DND-41 (cell line): ENCODE measurements around the gene CTBP2.

ENCODE experiments used
- ATAC-seq: fragments of 200-7000 bp; cut with Tn5 transposase; 3 replicates; pipeline ENCODE4 v1.9.1; 2021; ENCODE audit warnings: low read depth; ENCODE audit not compliant: insufficient read depth
- DNase-seq: peaks from one replicate; pipeline ENCODE4 v3.0.0-alpha.2; 2020
- H2AFZ ChIP-seq: 2 replicates; pipeline ENCODE4 v1.6.0; 2012; ENCODE audit warnings: low read depth, low read length
- H3K27ac ChIP-seq: 2 replicates; pipeline ENCODE4 v1.5.1; 2012; ENCODE audit warnings: low read length, inconsistent platforms
- H3K27me3 ChIP-seq: fragments of 200-600 bp; sonication (generic); 2 replicates; pipeline ENCODE4 v1.6.0; 2012; ENCODE audit warnings: low read length, mild to moderate bottlenecking, inconsistent platforms; ENCODE audit not compliant: insufficient read depth, poor library complexity
- H3K36me3 ChIP-seq: 2 replicates; pipeline ENCODE4 v1.5.1; 2012; ENCODE audit warnings: low read length, inconsistent platforms; ENCODE audit not compliant: insufficient read depth
- H3K4me1 ChIP-seq: 2 replicates; pipeline ENCODE4 v1.5.1; 2012; ENCODE audit warnings: mild to moderate bottlenecking, low read length; ENCODE audit not compliant: insufficient read depth
- H3K4me2 ChIP-seq: 2 replicates; pipeline ENCODE4 v1.6.0; 2012; ENCODE audit warnings: mild to moderate bottlenecking, moderate library complexity, low read length, inconsistent platforms; ENCODE audit not compliant: insufficient read depth
- H3K4me3 ChIP-seq, 2 experiments: fragments of 200-600 bp in 1 of 2; shearing (Covaris generic) in 1 of 2; 2 replicates each; pipeline ENCODE4 v1.5.1; 2012 to 2016; ENCODE audit warnings: inconsistent platforms in 2 of 2, low read length in 2 of 2, mild to moderate bottlenecking in 2 of 2, low read depth in 1 of 2, moderate library complexity in 1 of 2
- H3K79me2 ChIP-seq: 2 replicates; pipeline ENCODE4 v1.6.0; 2012; ENCODE audit warnings: low read length, inconsistent platforms; ENCODE audit not compliant: insufficient read depth
- H3K9ac ChIP-seq: 2 replicates; pipeline ENCODE4 v1.6.0; 2012; ENCODE audit warnings: low read depth, mild to moderate bottlenecking, inconsistent platforms, low read length, moderate library complexity
- H3K9me3 ChIP-seq: 2 replicates; pipeline ENCODE4 v1.5.1; 2012; ENCODE audit warnings: low read length, moderate library complexity, mild to moderate bottlenecking, inconsistent platforms; ENCODE audit not compliant: insufficient read depth, severe bottlenecking
- H4K20me1 ChIP-seq: 2 replicates; pipeline ENCODE4 v1.6.0; 2012; ENCODE audit warnings: low read length; ENCODE audit not compliant: insufficient read depth
- EZH2 ChIP-seq: IDR thresholded peaks from 3 replicates; pipeline ENCODE4 v1.6.1; 2012; ENCODE audit warnings: borderline replicate concordance, low read depth, mild to moderate bottlenecking, moderate library complexity, low read length, inconsistent platforms; ENCODE audit not compliant: severe bottlenecking
- TF ChIP-seq, protein P1 (sequence below): IDR thresholded peaks from 2 replicates; pipeline ENCODE4 v1.5.1; 2012; ENCODE audit warnings: borderline replicate concordance, low read length, moderate library complexity, mild to moderate bottlenecking; ENCODE audit not compliant: poor library complexity, severe bottlenecking; ENCODE audit errors: extremely low read depth

The CTBP2 gene

DNA sequence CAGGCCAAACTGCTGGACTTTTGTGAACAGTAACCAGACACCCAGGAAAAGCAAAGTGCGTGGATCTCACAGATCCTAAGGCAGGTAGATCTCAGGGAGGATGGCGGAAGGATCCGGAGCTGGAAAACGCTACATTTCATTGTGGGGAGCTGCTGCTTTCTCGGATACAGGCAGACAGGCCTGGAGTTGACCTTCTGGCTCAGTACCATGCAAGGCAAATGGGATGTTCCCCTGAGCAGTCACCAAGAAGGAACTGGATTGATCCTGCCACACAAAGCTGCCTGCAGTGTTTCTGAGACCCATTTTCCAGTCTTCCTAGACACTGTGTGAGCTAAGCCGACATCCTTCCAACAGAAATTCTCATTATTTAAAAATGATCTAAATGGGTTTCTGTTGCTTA is 152.9 kb downstream of the CTBP2 start:
- no peaks in the 10 kb centered on the region for H3K27me3 ChIP-seq
- TF ChIP-seq, protein P1, sequence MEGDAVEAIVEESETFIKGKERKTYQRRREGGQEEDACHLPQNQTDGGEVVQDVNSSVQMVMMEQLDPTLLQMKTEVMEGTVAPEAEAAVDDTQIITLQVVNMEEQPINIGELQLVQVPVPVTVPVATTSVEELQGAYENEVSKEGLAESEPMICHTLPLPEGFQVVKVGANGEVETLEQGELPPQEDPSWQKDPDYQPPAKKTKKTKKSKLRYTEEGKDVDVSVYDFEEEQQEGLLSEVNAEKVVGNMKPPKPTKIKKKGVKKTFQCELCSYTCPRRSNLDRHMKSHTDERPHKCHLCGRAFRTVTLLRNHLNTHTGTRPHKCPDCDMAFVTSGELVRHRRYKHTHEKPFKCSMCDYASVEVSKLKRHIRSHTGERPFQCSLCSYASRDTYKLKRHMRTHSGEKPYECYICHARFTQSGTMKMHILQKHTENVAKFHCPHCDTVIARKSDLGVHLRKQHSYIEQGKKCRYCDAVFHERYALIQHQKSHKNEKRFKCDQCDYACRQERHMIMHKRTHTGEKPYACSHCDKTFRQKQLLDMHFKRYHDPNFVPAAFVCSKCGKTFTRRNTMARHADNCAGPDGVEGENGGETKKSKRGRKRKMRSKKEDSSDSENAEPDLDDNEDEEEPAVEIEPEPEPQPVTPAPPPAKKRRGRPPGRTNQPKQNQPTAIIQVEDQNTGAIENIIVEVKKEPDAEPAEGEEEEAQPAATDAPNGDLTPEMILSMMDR = no peak
- TF ChIP-seq EZH2 = no peak
- H3K27ac ChIP-seq = no peak overlapping the region
- no peaks in the 10 kb centered on the region for H3K9me3 ChIP-seq
- no peak overlapping the region for H3K4me3 ChIP-seq
- ATAC-seq = no peak
- no peaks in the 10 kb centered on the region for H3K4me1 ChIP-seq
- peaks cover 60% of the 10 kb centered on the region for H4K20me1 ChIP-seq
- peaks cover 5% of the 10 kb centered on the region; the same call in 1 of the 2 replicates for H3K36me3 ChIP-seq
- DNase-seq = no peak
- H3K9ac ChIP-seq = no peak overlapping the region
- no peak overlapping the region for H3K4me2 ChIP-seq
- no peak overlapping the region for H2AFZ ChIP-seq
- H3K79me2 ChIP-seq = peaks cover 24% of the 10 kb centered on the region

DNA sequence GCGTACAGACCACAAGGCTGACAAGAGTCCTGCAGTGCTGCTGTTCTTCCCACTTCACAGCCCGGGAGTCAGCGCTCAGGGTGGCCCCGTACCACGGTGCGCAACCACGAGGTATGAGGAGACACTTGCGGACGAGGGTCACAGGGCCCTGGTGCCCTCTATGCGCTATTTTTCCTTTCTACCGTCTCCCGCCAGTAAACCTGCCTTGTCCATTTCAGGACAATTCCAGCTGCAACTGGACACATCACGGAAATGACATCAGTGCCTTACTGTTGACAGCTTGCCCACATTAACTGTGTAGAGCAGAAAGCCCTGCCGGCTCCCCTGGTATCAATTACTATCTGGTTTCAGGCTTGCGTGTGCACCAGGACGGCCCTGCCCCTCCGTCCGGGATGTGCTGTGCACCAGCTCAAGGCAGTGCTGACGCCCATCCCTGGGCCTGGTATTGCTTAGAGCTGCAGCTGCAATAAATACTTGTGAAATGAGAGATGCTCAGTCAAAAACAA is 153.4 kb downstream of the CTBP2 start:
- no peak overlapping the region for H3K27ac ChIP-seq
- no peak for DNase-seq

DNA sequence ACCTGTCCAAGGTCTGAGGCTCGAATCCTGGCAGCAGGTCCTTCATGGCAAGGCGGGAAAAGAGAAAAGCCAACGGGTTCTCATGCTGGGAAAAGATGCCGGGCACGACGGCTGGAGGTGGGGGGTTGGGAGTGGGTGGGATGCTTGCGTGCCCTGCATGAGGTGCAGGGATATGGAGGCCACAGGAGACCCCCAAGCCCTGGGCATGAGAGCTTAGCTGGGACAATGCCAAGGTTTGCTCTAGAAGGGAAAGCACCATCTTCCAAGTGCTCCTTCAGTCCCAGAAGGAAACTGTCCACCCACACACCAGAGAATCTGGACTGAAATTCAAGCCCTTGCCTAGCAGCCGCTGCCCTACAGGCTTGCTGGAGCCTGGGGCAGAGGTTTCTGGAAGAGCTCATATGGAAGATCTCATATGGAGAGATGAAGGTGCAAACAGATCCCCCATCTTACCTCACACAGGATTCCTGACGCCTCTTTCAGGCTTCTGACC is 154.1 kb downstream of the CTBP2 start:
- Histone ChIP-seq H2AFZ (no peak overlapping the region), H3K36me3 (peaks cover 16% of the 10 kb centered on the region), H3K9me3 (no peaks in the 10 kb centered on the region), H3K27me3 (no peaks in the 10 kb centered on the region), H3K27ac (no peak overlapping the region), H3K9ac (no peak overlapping the region), H3K4me1 (no peaks in the 10 kb centered on the region), H4K20me1 (peaks cover 56% of the 10 kb centered on the region), H3K79me2 (peaks cover 18% of the 10 kb centered on the region), H3K4me2 (no peak overlapping the region), H3K4me3 (no peak overlapping the region)
- DNase-seq (no peak), ATAC-seq (no peak)
- TF ChIP-seq EZH2 = no peak
- TF ChIP-seq, protein P1 = no peak

More for the DNA sequence above, 153.4 kb downstream of the CTBP2 start:
- Histone ChIP-seq H3K4me2 (no peak overlapping the region), H3K27me3 (no peaks in the 10 kb centered on the region), H3K9me3 (no peaks in the 10 kb centered on the region), H2AFZ (no peak overlapping the region), H3K4me3 (no peak overlapping the region), H3K9ac (no peak overlapping the region), H3K36me3 (peaks cover 10% of the 10 kb centered on the region), H3K4me1 (no peaks in the 10 kb centered on the region), H3K79me2 (peaks cover 22% of the 10 kb centered on the region), H4K20me1 (peaks cover 58% of the 10 kb centered on the region)
- ATAC-seq = no peak
- TF ChIP-seq, protein P1 = no peak
- TF ChIP-seq EZH2 = no peak
